GM06990 (cell line): Measurements from ENCODE around the gene GRM1.

Source experiments
- DNase-seq: peaks from one replicate; pipeline ENCODE4 v3.0.0-alpha.2; 2011; ENCODE audit not compliant: insufficient read length; ENCODE audit errors: extremely low read depth
- H3K27me3 ChIP-seq: replicated peaks from 2 replicates; pipeline ENCODE4 v1.6.0; 2011; ENCODE audit warnings: low read length; ENCODE audit not compliant: control insufficient read depth, insufficient read depth
- H3K36me3 ChIP-seq: 2 replicates; pipeline ENCODE4 v1.5.1; 2011; ENCODE audit warnings: low read length; ENCODE audit not compliant: control insufficient read depth, insufficient read depth
- H3K4me3 ChIP-seq: replicated peaks from 2 replicates; pipeline ENCODE4 v1.5.1; 2011; ENCODE audit warnings: low read depth, mild to moderate bottlenecking, control low read depth, low read length
- TF ChIP-seq, protein P1 (sequence below): IDR thresholded peaks from 2 replicates; pipeline ENCODE4 v1.5.1; 2011; ENCODE audit warnings: low read length, control low read depth, mild to moderate bottlenecking, inconsistent platforms; ENCODE audit not compliant: insufficient read depth, poor library complexity, severe bottlenecking

GRM1 gene

DNA sequence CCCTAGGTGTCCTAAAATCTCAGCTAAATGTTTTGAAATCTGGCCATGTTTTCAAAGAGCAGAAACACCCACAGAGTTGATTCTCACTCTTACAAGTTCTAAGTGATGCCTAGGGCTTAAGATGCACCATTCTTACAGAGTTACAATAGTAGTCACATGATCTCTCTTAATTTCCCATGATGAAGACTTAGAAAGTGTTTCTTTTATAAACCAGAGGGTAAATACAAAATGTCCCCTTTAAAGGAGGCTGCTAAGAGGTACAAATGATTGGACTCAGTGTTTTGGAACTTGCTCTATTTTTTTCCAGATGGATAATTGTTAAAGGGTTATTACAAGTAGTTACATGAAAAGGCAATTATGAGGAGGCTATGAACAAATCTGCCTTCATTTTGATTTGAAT, 244.6 kb downstream of the GRM1 start:
- DNase-seq, result no peak
- Histone ChIP-seq H3K4me3 (no peak overlapping the region), H3K27me3 (no peaks in the 10 kb centered on the region), H3K36me3 (no peaks in the 10 kb centered on the region)
- TF ChIP-seq, protein P1, sequence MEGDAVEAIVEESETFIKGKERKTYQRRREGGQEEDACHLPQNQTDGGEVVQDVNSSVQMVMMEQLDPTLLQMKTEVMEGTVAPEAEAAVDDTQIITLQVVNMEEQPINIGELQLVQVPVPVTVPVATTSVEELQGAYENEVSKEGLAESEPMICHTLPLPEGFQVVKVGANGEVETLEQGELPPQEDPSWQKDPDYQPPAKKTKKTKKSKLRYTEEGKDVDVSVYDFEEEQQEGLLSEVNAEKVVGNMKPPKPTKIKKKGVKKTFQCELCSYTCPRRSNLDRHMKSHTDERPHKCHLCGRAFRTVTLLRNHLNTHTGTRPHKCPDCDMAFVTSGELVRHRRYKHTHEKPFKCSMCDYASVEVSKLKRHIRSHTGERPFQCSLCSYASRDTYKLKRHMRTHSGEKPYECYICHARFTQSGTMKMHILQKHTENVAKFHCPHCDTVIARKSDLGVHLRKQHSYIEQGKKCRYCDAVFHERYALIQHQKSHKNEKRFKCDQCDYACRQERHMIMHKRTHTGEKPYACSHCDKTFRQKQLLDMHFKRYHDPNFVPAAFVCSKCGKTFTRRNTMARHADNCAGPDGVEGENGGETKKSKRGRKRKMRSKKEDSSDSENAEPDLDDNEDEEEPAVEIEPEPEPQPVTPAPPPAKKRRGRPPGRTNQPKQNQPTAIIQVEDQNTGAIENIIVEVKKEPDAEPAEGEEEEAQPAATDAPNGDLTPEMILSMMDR, result no peak

DNA sequence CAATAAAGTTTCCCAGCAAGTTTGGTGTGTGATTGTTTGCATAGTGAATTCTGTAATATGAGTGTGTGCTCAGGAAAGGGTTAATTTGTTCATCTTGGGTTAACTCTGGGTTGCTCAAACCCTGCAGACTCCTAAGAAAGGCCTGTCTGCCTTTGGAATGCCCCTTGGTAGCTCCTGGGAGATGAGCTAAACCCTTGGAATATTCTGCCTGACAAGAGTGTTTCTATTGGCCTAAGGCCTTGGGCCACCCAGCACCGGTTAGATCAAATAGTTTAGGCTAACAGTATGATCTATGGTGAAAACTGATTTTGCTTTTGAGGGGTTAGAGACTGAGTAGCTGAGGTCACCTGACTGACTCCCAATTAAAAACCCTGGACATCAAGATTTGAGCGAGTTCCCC, 248.3 kb downstream of the GRM1 start:
- Histone ChIP-seq H3K36me3 (no peaks in the 10 kb centered on the region), H3K4me3 (no peak overlapping the region), H3K27me3 (no peaks in the 10 kb centered on the region)
- DNase-seq, result no peak
- TF ChIP-seq, protein P1, result no peak

DNA sequence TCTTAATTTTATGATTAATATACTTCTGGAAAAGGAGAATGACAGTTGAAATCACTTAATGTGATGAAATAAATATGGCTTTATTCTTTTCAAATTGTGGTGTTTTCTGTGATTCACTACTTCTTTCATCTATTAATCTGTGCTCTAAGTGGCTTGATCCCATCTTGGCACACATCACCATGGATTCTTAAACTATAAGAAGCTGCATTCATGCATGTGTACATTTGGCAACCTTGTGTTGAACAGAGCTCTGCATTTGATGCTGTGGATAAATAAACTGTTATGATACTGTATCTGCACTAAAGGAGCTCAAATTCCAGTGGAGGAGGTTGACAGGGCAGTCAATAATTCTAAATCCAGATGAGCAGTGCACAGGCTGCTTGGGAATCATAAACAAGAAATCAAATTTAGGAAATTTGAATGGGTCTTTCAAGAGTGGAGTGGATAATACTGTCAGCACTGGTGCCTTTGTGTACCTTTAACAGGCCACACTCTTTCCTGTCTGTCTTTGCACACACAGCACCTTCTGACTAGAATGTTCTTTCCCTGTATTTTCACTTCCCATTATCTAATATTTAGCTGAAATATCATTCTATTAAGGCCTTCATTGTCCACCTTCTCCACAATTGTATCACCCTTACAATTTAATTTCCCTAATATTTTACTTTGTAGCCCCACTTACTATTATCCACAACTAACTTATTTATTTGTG, 252.9 kb downstream of the GRM1 start:
- no peak for DNase-seq
- Histone ChIP-seq H3K4me3 (no peak overlapping the region), H3K36me3 (no peaks in the 10 kb centered on the region), H3K27me3 (no peaks in the 10 kb centered on the region)
- TF ChIP-seq, protein P1, result no peak

DNA sequence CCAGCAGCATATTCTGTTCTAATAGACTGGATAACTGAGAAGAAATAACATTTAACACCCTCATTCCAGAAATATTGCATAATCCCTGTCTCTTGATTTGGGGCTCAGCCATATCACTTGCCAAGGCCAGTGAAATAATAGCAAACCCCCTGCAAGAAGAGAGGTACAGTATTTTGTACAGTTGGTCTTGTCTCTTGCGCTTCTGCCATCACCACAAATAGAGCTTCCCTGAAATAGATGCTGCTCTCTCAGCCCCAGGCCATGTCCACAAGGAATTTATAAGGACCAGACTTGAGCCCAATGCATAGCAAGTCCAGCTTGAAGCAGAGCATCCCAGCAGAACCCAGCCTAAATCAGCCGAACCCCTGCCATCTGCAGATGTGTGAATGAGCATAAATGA, 254.0 kb downstream of the GRM1 start:
- TF ChIP-seq, protein P1, result no peak
- DNase-seq, result no peak
- Histone ChIP-seq H3K36me3 (no peaks in the 10 kb centered on the region), H3K27me3 (no peaks in the 10 kb centered on the region), H3K4me3 (no peak overlapping the region)

GRCh38 chr6:146284311-146284710, 255.4 kb downstream of the GRM1 start:
- H3K36me3 ChIP-seq, result no peaks in the 10 kb centered on the region
- no peaks in the 10 kb centered on the region for H3K27me3 ChIP-seq
- TF ChIP-seq, protein P1, result no peak
- DNase-seq, result no peak
- no peak overlapping the region for H3K4me3 ChIP-seq

GRCh38 chr6:146286961-146287360, 258.1 kb downstream of the GRM1 start:
- Histone ChIP-seq H3K27me3 (no peaks in the 10 kb centered on the region), H3K4me3 (no peak overlapping the region), H3K36me3 (no peaks in the 10 kb centered on the region)
- no peak for DNase-seq
- TF ChIP-seq, protein P1, result no peak
